Measurements from ENCODE around the gene GON7.

DNA sequence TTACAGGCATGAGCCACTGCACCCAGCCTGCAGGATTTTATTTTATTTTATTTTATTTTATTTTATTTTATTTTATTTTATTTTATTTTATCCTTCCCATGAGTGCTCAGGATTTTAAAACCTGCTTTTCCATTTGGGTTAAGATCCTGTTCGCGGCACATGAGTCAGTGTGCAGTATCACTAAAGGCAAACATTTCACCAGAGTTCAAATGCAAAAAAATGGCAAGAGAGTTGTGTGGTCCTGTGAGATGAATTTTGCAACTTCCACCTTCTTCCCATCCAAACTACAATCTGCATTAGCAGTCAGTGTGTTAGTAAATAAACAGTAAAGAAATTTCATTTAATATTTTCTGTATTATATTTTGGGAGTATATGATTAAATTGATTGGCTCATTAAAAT is 51.2 kb downstream of the GON7 start:
- no peak for TF ChIP-seq CTCF (IDR thresholded peaks at IDR 0.05)
- no peak for TF ChIP-seq POLR2A (IDR thresholded peaks at IDR 0.05)
